NT2/D1 (cell line): ENCODE data around the gene SLC33A1.

ENCODE experiments used
- DNase-seq: peaks from one replicate; pipeline ENCODE4 v3.0.0-alpha.2; 2011; ENCODE audit warnings: low read depth, low spot score
- H3K27me3 ChIP-seq: 2 replicates; pipeline ENCODE4 v1.6.0; 2011; ENCODE audit warnings: mild to moderate bottlenecking; ENCODE audit not compliant: insufficient read length, insufficient read depth
- H3K36me3 ChIP-seq: 2 replicates; pipeline ENCODE4 v1.6.1; 2011; ENCODE audit warnings: mild to moderate bottlenecking, low read length, mixed read lengths; ENCODE audit not compliant: insufficient read depth, insufficient read length
- H3K4me1 ChIP-seq: 2 replicates; pipeline ENCODE4 v1.5.1; 2011; ENCODE audit not compliant: insufficient read depth, insufficient read length
- H3K4me3 ChIP-seq: 2 replicates; pipeline ENCODE4 v1.5.1; 2011; ENCODE audit warnings: low read depth; ENCODE audit not compliant: insufficient read length
- H3K9ac ChIP-seq: 2 replicates; pipeline ENCODE4 v1.6.0; 2011; ENCODE audit warnings: low read depth; ENCODE audit not compliant: insufficient read length
- H3K9me3 ChIP-seq: 2 replicates; pipeline ENCODE4 v1.5.1; 2011; ENCODE audit warnings: mild to moderate bottlenecking, low read length; ENCODE audit not compliant: insufficient read depth
- SUZ12 ChIP-seq: IDR thresholded peaks from 2 replicates; pipeline ENCODE4 v1.6.1; 2011; ENCODE audit not compliant: insufficient read length, insufficient read depth; ENCODE audit errors: extremely low read depth
- YY1 ChIP-seq: IDR thresholded peaks from 2 replicates; pipeline ENCODE4 v1.6.1; 2011; ENCODE audit not compliant: insufficient read length, insufficient read depth
- ZNF274 ChIP-seq: IDR thresholded peaks from 2 replicates; pipeline ENCODE4 v1.6.1; 2011; ENCODE audit warnings: mild to moderate bottlenecking, low read depth, low read length

The SLC33A1 gene

GRCh38 chr3:155885292-155885691 lies 31.1 kb upstream of the SLC33A1 start:
- H3K4me3 ChIP-seq = no peak overlapping the region
- H3K27me3 ChIP-seq = no peaks in the 10 kb centered on the region
- TF ChIP-seq SUZ12 (no peak), YY1 (no peak), ZNF274 (no peak)
- no peaks in the 10 kb centered on the region for H3K4me1 ChIP-seq
- H3K9me3 ChIP-seq = no peaks in the 10 kb centered on the region
- no peaks in the 10 kb centered on the region for H3K36me3 ChIP-seq
- no peak overlapping the region for H3K9ac ChIP-seq
- no peak for DNase-seq

GRCh38 chr3:155884292-155884691 lies 30.1 kb upstream of the SLC33A1 start:
- Histone ChIP-seq H3K4me3 (no peak overlapping the region), H3K9me3 (no peaks in the 10 kb centered on the region)

GRCh38 chr3:155880286-155880685 lies 26.1 kb upstream of the SLC33A1 start:
- no peaks in the 10 kb centered on the region for H3K36me3 ChIP-seq
- H3K4me3 ChIP-seq = no peak overlapping the region
- H3K27me3 ChIP-seq = no peaks in the 10 kb centered on the region
- TF ChIP-seq YY1 (no peak), SUZ12 (no peak), ZNF274 (no peak)
- no peak overlapping the region for H3K9ac ChIP-seq
- no peaks in the 10 kb centered on the region for H3K9me3 ChIP-seq
- H3K4me1 ChIP-seq = peaks cover 1% of the 10 kb centered on the region
- no peak for DNase-seq

More at GRCh38 chr3:155884292-155884691, 30.1 kb upstream of the SLC33A1 start:
- DNase-seq = no peak
- H3K9ac ChIP-seq = no peak overlapping the region
- H3K36me3 ChIP-seq = no peaks in the 10 kb centered on the region
- TF ChIP-seq YY1 (no peak), ZNF274 (no peak), SUZ12 (no peak)
- no peaks in the 10 kb centered on the region for H3K4me1 ChIP-seq
- H3K27me3 ChIP-seq = no peaks in the 10 kb centered on the region

GRCh38 chr3:155876503-155876902 lies 22.3 kb upstream of the SLC33A1 start:
- H3K27me3 ChIP-seq = no peaks in the 10 kb centered on the region
- no peaks in the 10 kb centered on the region for H3K36me3 ChIP-seq
- H3K4me1 ChIP-seq = peaks cover 5% of the 10 kb centered on the region
- TF ChIP-seq ZNF274 (no peak), SUZ12 (no peak), YY1 (no peak)
- no peaks in the 10 kb centered on the region for H3K9me3 ChIP-seq
- no peak for DNase-seq
- no peak overlapping the region for H3K4me3 ChIP-seq
- H3K9ac ChIP-seq = no peak overlapping the region

GRCh38 chr3:155876037-155876436 lies 21.8 kb upstream of the SLC33A1 start:
- TF ChIP-seq SUZ12 = no peak
- no peak for TF ChIP-seq ZNF274
- no peak for TF ChIP-seq YY1
- H3K36me3 ChIP-seq = no peaks in the 10 kb centered on the region

GRCh38 chr3:155872904-155873646 lies 18.8 kb upstream of the SLC33A1 start:
- H3K9ac ChIP-seq = no peak overlapping the region
- no peaks in the 10 kb centered on the region for H3K36me3 ChIP-seq
- TF ChIP-seq SUZ12 = no peak
- no peaks in the 10 kb centered on the region for H3K27me3 ChIP-seq
- peaks cover 5% of the 10 kb centered on the region for H3K4me1 ChIP-seq
- H3K9me3 ChIP-seq = no peaks in the 10 kb centered on the region
- H3K4me3 ChIP-seq = no peak overlapping the region
- DNase-seq = no peak

More at GRCh38 chr3:155876037-155876436, 21.8 kb upstream of the SLC33A1 start:
- Histone ChIP-seq H3K9ac (no peak overlapping the region), H3K4me3 (no peak overlapping the region), H3K27me3 (no peaks in the 10 kb centered on the region), H3K4me1 (peaks cover 5% of the 10 kb centered on the region), H3K9me3 (no peaks in the 10 kb centered on the region)
- DNase-seq = no peak

- peak overlapping the region; percentile 96 for H3K4me3 ChIP-seq
- no peaks in the 10 kb centered on the region for H3K36me3 ChIP-seq
- DNase-seq = no peak
- TF ChIP-seq ZNF274 = no peak
- H3K9ac ChIP-seq = peak overlapping the region; percentile 99
- H3K27me3 ChIP-seq = no peaks in the 10 kb centered on the region
- peaks cover 5% of the 10 kb centered on the region for H3K4me1 ChIP-seq
- H3K9me3 ChIP-seq = no peaks in the 10 kb centered on the region
Observed at GRCh38 chr3:155871746-155872158, 17.5 kb upstream of the SLC33A1 start.
